Vagina (tissue), 2 donors: ENCODE data around the gene ETV3.

Source experiments
- POLR2A ChIP-seq, 2 donors: fragments of 450-650 bp; IDR thresholded peaks; one replicate each; pipeline ENCODE4 v1.6.1; 2017; ENCODE audit warnings: antibody characterized with exemption in 2 of 2, mild to moderate bottlenecking in 2 of 2, moderate library complexity in 2 of 2
- POLR2AphosphoS5 ChIP-seq, 2 donors: sonication (generic); formaldehyde crosslinking; IDR thresholded peaks; one replicate each; pipeline ENCODE4 v1.9.0; 2017; ENCODE audit warnings: antibody characterized with exemption in 2 of 2, mild to moderate bottlenecking in 2 of 2, low read depth in 1 of 2; ENCODE audit not compliant: insufficient read depth in 1 of 2
- TF ChIP-seq, protein P1 (sequence below), 3 experiments: fragments of 450-650 bp in 2 of 3; fragments of 200-600 bp in 1 of 3; sonication (generic) in 1 of 3; IDR thresholded peaks; one replicate each; pipeline ENCODE4 v1.5.1; 2017 to 2019; ENCODE audit warnings: antibody characterized with exemption in 3 of 3, mild to moderate bottlenecking in 2 of 3, moderate library complexity in 2 of 3

DNA sequence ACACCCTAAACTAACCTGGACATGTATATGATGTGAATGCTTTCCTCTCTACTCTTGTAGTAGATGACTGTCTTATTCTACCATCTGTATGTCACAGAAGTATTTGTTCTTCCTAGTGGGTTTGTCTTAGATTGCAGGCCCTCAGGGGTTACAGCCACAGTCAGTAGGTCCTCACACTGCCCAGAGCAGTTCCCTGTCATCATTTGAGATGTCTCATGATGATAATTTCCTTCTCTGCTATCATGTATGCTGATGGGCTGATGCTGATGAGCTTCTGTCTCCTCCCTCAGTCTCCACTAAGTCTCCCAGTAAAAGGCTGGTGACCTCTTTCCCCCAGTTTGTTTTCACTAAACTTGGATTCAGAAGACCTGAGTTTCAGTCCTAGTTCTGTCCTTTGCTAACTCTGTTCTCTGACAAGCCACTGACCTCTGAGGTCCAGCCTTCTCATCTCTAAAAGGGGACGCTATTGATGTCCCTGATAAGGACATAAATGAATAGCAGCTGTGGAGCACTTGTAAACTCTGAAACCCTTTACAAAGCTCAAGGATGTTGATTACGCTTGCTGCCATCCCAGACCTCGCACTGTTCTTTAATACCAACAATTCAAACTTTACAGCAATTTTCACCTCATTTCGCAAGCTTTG lies 3.1 kb upstream of the ETV3 start:
- TF ChIP-seq POLR2AphosphoS5 (IDR thresholded peaks at IDR 0.05; ENCODE audit: insufficient read depth in 1 of 2, low read depth in 1 of 2) (no peak), POLR2A (IDR thresholded peaks at IDR 0.05) (no peak)
- TF ChIP-seq, protein P1, sequence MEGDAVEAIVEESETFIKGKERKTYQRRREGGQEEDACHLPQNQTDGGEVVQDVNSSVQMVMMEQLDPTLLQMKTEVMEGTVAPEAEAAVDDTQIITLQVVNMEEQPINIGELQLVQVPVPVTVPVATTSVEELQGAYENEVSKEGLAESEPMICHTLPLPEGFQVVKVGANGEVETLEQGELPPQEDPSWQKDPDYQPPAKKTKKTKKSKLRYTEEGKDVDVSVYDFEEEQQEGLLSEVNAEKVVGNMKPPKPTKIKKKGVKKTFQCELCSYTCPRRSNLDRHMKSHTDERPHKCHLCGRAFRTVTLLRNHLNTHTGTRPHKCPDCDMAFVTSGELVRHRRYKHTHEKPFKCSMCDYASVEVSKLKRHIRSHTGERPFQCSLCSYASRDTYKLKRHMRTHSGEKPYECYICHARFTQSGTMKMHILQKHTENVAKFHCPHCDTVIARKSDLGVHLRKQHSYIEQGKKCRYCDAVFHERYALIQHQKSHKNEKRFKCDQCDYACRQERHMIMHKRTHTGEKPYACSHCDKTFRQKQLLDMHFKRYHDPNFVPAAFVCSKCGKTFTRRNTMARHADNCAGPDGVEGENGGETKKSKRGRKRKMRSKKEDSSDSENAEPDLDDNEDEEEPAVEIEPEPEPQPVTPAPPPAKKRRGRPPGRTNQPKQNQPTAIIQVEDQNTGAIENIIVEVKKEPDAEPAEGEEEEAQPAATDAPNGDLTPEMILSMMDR (IDR thresholded peaks at IDR 0.05): no peak
